GM19467 (cell line): ENCODE results near the gene TMEM232.
"Not testable (repeated sequence)": the region's sequence is repeated elsewhere in the genome, so short reads cannot be mapped to it uniquely, and the experiment has no call there.

Source experiments
- ATAC-seq: cut with Tn5 transposase; IDR thresholded peaks from one replicate; pipeline ENCODE4 v1.9.1; 2021; ENCODE audit warnings: mild to moderate bottlenecking, moderate library complexity; ENCODE audit not compliant: unreplicated experiment

The TMEM232 gene

DNA sequence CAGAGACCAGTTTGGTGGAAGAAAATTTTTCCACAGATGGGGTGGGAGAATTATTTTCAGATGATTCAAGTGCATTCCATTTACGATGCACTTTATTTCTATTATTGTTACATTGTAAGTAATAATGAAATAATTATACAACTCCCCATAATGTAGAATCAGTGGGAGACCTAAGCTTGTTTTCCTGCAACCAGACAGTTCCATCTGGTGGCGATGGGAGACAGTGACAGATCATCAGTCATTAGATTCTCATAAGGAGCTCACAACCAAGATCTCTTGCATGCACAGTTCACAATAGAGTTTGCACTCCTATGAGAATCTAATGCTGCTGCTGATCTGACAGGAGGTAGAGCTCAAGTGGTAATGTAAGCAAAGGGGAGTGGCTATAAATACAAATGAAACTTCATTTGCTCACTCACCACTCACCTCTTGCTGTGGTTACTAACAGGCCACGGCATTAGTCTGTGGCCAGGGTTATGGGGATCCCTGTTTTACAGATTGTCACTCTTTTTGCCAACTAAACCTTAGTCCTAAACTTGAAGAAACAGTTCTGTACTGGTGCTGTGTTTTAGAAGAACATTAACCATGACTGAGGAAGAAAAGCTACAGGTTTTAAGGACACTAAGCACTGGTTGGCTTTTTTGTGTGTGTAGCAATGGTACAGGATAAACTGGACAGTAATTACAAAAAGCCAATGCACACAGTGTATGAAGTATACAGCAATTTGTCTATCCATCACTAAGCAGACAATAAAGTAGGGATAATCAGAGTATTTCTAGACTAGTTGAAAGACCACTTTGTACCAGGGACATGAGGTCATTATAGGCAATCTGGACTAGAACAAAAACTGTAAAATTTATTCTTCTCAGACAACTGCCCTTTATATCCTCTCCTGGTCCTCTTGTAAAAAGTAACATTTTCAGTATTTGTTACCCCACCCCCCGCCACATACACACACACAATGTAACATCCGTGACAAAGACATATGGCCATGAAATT lies 9.9 kb downstream of the TMEM232 start:
- ATAC-seq, result no peak

DNA sequence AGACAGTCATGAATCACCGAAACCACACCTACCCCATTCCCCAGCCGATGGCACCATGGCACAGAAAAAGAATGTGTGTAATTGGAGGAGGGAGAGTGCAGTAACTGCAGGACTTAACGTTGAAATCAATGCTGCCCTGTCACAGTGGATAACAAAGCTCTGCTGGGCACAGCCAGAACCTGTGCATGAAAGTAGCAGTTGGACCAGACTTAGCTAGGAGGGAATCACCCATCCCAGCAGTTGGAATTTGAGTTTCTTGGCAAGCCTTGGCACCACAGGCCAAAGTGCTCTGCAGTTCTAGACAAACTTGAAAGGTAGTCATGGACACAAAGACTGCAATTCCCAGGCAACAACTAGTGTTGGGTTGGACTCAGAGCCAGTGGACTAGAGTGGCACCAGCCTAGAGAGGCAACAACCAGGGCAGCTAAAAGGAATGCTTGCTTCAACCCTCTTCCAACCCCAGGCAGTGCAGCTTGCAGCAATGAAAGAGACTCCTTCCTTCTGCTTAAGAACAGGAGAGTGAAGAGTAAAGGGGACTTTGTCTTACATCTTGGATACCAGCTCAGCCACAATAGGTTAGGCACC lies 19.1 kb downstream of the TMEM232 start:
- ATAC-seq, result no peak

DNA sequence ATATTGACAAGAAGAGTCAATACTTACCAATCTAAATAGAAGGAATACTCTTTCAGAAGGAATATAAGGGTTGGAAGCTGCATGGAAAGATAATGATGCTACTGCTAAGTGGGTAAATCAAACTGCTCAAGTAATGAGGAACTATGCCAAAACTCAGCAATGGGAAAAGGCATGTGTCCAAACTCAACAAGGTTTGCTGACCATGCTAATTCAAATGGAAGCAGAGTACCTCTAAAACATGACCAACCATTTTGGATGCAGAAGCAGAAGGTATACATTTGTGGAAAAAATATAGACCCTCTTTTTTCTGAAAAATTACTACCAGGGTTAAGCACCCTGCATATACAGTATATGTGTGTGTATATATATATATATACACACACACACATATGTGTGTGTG lies 21.1 kb downstream of the TMEM232 start:
- ATAC-seq, result no peak

DNA sequence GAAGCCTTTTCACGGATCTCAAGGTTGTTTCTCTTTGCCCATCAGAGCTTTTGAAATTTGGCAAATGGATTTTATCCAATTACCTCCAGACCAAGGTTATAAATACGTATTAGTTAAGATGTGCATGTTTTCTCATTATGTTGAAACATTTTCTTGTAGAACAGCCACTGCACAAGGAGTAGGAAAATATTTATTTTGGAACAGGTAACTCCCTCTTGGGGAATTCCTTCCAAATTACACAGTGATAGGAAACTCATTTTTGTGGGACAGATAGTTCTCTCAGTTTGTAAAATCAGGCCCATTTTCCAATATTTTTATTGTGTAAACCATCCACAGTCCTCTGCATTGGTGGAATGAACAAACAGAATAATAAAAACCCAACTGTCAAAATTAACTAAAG lies 23.0 kb downstream of the TMEM232 start:
- ATAC-seq, result no peak

DNA sequence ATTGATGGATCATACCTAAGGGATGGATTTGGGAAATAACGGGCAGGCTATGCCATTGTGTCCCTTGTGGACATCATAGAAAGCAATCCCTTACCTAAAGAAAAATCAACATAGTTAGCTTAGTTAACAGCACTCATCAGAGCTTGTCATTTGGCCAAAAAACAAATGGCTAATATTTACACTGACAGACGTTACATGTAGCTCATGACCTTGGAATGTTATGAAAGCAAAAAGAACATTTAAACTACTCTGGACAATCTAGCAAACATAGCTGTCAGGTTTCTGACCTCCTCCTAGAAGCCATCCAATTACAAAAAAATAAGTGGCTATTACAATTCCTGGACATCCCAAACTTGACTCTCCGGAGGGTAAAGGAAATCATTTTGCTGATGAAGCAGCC lies 23.8 kb downstream of the TMEM232 start:
- ATAC-seq, result no peak

DNA sequence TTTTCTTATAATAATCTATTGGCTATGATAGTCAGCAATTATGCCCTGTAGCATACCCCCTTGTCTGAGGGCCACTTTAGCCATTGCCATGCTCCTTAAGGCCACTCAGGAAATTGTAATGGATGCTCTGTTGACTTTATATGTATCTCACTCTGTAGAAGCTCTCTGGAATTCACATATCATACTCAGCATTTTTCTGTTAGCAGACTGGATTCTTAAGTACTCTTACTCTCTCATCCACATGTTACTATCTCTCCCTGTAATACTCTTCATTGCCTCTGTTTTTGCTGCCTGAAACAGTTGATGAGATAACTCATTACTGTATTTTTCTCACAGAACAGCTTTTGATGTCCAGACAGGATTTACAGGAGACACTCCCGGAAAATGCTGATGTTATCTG lies 24.2 kb downstream of the TMEM232 start:
- ATAC-seq, result no peak

DNA sequence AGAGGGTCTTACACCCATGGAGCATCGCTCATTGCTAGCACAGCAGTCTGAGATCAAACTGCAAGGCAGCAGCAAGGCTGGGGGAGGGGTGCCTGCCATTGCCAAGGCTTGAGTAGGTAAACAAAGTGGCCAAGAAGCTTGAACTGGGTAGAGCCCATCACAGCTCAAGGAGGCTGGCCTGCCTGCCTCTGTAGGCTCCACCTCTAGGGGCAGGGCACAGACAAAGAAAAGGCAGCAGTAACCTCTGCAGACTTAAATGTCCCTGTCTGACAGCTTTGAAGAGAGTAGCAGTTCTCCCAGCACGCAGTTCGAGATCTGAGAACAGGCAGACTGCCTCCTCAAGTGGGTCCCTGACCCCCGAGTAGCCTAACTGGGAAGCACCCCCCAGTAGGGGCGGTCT lies 33.8 kb downstream of the TMEM232 start:
- ATAC-seq, result not testable (repeated sequence)

DNA sequence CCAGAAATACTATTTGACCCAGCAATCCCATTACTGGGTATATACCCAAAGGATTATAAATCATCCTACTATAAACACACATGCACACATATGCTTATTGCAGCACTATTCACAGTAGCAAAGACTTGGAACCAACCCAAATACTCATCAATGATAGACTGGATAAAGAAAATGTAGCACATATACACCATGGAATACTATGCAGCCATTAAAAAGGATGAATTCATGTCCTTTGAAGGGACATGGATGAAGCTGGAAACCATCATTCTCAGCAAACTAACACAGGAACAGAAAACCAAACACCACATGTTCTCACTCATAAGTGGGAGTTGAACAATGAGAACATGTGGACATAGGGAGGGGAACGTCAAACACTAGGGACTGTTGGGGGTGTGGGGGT lies 35.9 kb downstream of the TMEM232 start:
- not testable (repeated sequence) for ATAC-seq

DNA sequence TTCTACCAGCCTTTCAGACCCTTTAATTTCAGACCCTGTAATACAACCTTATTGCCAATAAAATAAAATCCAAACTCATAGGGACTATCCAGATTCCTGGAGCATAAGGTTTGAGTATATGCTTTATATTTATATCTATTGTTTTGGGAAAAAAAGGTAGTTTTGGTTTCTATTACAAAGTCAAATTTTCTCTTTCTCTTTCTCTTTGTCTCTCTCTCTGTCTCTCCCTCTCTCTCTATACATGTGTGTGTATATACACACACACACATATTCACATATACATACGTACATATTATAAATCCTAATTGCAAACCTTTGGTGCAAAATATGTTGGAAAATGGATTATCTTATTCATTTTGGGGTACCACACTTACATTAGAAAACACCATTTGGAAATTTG lies 39.0 kb downstream of the TMEM232 start:
- ATAC-seq, result peak; percentile 59

DNA sequence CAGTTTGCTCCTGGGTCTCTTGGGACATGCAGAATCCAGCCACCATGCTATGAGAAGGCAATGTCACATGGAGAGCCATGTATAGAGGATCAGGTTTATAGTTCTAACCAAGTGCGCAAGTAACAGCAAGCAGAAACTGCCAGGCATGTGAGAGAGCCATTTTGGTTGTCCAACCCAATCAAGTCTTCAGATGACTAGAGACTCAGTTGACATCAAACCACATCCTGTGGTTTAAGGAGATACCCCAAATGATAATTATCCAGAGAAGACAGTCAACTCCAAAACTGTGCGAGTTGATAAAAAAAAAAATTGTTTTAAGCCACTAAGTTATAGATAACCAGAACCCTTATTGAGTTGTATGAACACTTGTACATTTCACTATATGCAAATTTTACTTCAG lies 40.2 kb downstream of the TMEM232 start:
- no peak for ATAC-seq

DNA sequence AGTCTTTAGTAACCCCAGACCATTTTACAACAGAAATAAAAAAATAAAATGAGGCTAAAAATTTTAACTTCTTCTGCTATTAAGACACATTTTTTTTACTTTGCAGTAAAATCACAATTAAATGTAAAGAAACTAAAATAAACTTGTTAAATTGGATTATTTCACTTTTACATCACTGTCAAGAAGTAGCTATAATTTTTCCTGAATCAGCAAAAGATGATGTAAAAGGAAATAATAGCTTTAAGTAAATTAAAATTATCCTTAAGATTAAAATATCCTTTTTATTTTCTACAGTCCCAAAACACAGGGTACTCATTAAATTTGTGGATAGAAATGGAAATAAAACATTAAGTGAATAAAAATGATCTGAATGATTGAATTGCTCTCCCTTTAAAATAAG lies 44.5 kb downstream of the TMEM232 start:
- ATAC-seq, result no peak

DNA sequence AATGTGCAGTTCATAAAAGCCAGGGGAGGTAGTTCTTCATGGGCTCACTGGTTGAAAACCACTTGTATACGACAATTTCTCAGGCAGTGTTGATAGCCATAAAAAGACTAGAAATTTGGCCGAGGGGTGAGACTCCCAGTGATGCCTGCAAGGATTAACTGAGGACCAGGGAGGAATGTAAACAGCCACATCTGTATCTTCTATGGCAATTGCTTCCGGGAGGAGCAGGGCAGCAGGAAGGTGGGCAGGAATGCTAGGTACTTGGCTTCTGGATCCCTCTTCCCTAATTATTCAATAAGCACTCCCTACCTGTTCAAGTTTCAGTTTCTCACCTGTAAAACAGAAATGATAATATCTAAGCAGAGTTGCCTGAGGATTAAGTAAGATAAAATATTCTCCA lies 45.4 kb downstream of the TMEM232 start:
- ATAC-seq, result no peak

DNA sequence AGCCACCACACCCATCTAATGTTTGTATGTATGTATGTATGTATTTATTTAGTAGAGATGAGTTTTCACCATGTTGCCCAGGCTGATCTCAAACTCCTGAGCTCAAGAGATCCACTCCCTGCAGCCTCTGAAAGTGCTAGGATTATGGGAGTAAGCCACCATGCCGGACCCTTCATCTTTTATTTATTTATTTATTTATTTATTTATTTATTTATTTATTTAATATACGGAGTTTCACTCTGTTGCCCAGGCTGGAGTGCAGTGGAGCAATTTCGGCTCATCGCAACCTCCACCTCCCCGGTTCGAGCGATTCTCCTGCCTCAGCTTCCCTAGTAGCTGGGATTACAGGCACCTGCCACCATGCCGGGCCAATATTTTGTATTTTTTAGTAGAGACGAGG lies 49.9 kb downstream of the TMEM232 start:
- not testable (repeated sequence) for ATAC-seq

DNA sequence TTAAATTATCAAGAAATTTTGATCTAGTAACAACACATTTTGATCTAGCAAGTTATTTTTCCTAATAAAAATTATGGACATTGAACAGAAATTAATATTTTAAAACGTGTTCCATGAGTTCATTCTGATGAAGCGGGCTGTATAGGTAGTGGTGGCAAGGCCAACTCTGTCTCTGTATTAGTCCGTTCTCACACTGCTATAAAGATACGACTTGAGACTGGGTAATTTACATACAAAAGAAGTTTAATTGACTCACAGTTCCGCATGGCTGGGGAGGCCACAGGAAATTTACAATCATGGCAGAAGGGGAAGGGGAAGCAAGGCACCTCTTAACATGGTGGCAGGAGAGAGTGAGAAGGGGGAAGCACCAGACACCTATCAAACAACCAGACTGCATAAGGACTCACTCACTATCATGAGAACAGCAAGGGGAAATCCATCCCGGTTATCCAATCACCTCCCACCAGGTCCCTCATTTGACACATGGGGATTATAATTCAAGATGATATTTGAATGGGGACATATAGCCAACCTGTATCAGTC lies 61.2 kb downstream of the TMEM232 start:
- no peak for ATAC-seq

DNA sequence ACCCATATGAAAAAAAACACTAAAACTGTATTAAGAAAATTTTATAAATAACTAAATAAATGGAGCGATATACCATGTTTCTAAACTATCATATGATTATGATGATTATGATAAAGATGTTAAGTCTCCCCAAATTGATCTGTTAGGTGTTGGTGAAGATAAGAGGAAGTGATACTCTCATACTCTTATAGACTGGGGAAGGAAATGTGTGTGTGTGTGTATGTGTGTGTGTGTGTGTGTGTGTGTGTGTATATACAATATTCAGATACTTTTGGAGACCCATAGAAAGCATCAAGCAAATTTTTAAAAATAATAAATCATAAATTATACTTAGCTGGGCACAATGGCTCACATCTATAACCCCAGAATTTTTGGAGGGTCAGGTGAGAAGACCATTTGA lies 62.9 kb downstream of the TMEM232 start:
- peak; percentile 63 for ATAC-seq

DNA sequence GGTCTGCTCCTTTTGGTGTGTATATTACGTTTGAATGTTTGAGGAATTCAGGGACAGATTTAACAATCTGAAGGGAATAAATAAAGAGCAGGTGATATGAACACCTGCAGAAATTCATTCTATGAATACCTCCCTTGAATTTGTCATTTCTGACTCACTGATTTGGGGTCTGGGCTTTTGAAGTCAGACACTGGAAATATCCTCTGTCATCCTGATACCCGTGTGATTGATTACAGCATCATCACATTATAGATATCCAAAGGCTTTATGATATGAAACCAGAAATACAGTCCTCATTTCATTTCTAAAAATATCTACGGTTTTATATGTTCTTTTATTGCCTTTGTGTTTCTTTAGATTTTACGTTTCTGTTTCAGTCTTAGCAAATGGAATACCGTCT lies 68.5 kb downstream of the TMEM232 start:
- no peak for ATAC-seq

DNA sequence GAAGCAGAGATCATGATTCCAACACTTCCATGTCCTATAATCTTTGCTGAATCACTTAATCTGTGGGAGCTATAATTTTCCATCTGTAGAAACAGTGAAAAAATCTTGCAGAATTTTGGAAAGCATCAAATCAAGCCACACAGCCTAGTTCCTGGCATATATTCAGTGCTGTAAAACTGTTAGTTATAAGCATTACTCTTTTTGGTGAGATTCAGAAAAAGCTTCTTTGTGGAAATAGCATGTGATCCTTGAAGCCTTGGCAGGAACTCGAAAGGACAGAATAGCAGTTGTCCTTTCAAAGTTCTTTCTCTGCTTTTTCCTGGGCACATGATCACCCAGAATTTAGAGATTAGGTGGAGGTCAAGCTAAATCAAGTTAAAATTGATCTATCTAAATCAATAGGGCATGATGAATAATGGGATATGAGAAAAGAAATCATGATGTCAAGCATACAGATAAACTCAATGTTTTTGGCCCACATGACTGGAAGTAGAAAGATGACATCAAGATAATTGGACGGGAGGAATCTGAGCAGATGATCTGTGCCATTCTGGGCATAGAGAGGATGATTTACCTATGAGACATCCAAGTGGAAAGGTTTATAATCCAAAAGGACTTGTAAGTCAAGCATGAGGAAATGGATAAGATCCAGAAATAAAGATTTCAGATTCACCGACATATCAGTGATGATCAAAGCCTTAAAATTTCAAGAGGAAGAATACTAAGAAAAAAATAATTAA lies 73.1 kb downstream of the TMEM232 start:
- ATAC-seq, result no peak

DNA sequence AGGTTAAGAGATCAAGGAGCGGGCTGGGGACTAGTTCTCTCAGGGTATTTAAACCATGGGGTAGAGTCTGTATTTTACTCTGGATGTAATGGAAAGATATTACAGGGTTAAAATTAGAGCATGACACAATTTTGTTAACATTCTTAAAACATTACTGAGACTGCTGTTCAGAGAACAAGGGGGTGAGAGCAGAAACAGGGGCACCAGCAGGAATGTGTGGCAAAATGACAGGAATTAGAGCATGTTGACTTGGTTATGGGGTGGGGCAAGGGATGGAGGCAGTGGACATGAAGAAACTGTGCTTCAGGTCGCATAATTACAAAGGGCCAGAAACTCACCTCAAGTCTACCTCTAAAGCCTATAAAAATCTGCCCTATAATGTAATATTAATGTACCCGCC lies 75.0 kb downstream of the TMEM232 start:
- ATAC-seq, result no peak

DNA sequence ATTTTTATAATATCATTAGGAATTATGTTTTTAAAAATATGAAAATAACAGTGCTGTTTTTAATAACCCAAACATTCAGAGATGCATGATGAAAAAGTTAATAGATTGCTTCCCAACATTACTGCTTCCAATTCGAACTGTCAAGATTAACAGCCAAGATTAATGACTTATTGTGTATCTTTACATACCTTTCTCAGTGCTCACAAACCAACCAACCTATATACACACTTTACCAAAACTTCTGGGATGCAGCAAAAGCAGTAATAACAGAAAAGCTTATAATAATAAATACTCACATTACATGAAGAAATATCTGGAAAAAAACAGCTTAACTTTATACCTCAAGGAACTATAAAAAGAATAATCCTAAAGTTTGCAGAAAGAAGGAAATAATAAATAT lies 82.1 kb downstream of the TMEM232 start:
- ATAC-seq, result no peak

DNA sequence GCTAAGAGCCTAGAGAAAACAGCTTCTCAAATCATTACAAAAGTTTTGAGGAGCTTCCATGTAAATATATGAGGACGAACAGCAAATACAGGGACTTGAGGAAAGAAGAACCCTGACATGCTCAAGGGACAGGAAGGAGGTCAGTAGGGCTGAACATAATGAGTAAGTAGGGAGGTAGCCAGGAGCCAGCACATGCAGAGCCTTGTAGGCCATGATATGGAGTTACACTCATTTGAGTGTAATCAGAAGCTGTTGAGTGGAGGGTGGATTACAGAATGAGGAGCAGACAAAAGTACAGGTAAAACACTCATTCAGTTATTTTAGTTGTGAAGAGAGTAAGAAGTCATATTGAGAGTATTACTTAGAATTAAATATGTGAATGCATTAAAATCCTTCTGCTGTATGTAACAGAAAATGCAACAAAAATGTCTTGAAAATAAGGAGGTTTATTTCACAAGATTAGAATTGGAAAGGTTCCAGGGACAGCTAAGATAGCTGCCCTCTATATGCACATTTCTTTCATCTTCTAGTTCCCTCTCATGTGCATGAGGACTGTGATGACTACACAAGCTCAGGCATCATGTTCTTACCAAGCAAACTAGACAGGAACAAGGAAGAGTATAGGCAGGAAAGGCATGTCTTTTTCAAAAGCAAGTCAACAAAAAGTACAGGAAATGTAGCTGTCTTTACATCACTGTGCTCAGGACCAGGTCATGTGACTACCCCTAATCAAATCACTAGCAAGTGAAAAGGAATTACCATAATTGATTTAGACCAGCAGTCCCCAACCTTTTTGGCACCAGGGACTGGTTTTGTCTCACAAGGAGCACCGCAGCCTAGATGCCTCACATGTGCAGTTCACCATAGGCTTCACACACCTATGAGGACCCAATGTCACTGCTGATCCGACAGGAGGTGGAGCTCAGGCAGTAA lies 87.2 kb downstream of the TMEM232 start:
- no peak for ATAC-seq
